ENCODE measurements around the gene DAAM1.

DNA sequence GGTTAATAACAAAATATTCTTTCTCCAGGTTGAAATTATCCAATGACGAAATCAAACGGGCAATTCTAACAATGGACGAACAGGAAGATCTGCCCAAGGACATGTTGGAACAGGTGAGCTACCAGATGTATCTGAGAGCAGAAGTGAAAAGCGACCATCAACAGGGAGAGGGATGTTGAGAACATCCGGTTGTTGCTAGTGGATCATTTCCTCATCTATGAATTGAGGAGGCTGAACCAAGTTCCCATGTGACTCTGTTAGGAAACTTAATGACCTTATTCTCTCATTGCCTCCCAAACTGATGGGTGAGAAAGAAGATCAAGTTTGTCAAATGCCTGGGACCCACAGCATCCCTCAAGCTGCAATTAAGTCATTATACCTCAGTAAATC is 159.0 kb downstream of the DAAM1 start:
- TF ChIP-seq, protein P1, sequence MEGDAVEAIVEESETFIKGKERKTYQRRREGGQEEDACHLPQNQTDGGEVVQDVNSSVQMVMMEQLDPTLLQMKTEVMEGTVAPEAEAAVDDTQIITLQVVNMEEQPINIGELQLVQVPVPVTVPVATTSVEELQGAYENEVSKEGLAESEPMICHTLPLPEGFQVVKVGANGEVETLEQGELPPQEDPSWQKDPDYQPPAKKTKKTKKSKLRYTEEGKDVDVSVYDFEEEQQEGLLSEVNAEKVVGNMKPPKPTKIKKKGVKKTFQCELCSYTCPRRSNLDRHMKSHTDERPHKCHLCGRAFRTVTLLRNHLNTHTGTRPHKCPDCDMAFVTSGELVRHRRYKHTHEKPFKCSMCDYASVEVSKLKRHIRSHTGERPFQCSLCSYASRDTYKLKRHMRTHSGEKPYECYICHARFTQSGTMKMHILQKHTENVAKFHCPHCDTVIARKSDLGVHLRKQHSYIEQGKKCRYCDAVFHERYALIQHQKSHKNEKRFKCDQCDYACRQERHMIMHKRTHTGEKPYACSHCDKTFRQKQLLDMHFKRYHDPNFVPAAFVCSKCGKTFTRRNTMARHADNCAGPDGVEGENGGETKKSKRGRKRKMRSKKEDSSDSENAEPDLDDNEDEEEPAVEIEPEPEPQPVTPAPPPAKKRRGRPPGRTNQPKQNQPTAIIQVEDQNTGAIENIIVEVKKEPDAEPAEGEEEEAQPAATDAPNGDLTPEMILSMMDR (optimal IDR thresholded peaks at IDR 0.05 in 1 of 3, IDR thresholded peaks at IDR 0.05 in 1 of 3, conservative IDR thresholded peaks at IDR 0.05 in 1 of 3; ENCODE audit: extremely low read depth in 1 of 3, insufficient read depth in 2 of 3, low read length in 3 of 3), result no peak
- TF ChIP-seq EZH2 (IDR thresholded peaks at IDR 0.05; ENCODE audit: low read length), result no peak
